K562 (cell line): ENCODE results near the gene PRKACB. TPM values are rescaled to one million over a fixed set of nuclear protein-coding genes. Genes with fewer than 3 reads are reported as not detected.

Experiments used
- CBFA2T2 ChIP-seq: fragments of 450-650 bp; conservative IDR thresholded peaks from 2 replicates; pipeline ENCODE4 v1.6.1; 2017; ENCODE audit warnings: mild to moderate bottlenecking
- CXXC5 ChIP-seq: fragments of 250-450 bp; sonication (Bioruptor Pico); IDR thresholded peaks from 2 replicates; pipeline ENCODE4 v1.8.0; 2022; ENCODE audit warnings: inconsistent platforms, mild to moderate bottlenecking, moderate library complexity
- DNMT1 ChIP-seq: fragments of 450-650 bp; IDR thresholded peaks from 2 replicates; pipeline ENCODE4 v1.6.1; 2016; ENCODE audit warnings: antibody characterized with exemption, mild to moderate bottlenecking
- GABPA ChIP-seq: fragments of 200-800 bp; sonication (Bioruptor generic); conservative IDR thresholded peaks from 2 replicates; pipeline ENCODE4 v1.6.1; 2016; ENCODE audit warnings: low read depth, missing genetic modification characterization, missing compliant biosample characterization
- HNRNPK ChIP-seq: fragments of 200-400 bp; formaldehyde crosslinking; IDR thresholded peaks from one replicate; pipeline ENCODE4 v1.6.1; 2018; ENCODE audit warnings: mild to moderate bottlenecking, low read depth, low read length; ENCODE audit not compliant: poor library complexity, severe bottlenecking
- MAFG ChIP-seq: fragments of 450-650 bp; conservative IDR thresholded peaks from 2 replicates; pipeline ENCODE4 v1.6.1; 2016; ENCODE audit warnings: missing genetic modification characterization, missing compliant biosample characterization
- MTA2 ChIP-seq: fragments of 450-650 bp; IDR thresholded peaks from 2 replicates; pipeline ENCODE4 v1.6.1; 2016; ENCODE audit warnings: low read depth
- POLR2AphosphoS2 ChIP-seq: IDR thresholded peaks from 2 replicates; pipeline ENCODE4 v1.6.1; 2012; ENCODE audit warnings: low read length, improper control_type of control experiment
- RFX5 ChIP-seq: IDR thresholded peaks from 2 replicates; pipeline ENCODE4 v1.6.1; 2011; ENCODE audit warnings: low read depth, mild to moderate bottlenecking, improper control_type of control experiment, low read length
- SNRNP70 ChIP-seq: fragments of 200-400 bp; formaldehyde crosslinking; optimal IDR thresholded peaks from 2 replicates; pipeline ENCODE3; 2017; ENCODE audit warnings: low read depth, low read length
- SREBF1 ChIP-seq: fragments of 150-350 bp; IDR thresholded peaks from 2 replicates; pipeline ENCODE4 v1.6.1; 2014; ENCODE audit warnings: antibody characterized with exemption, low read depth, low read length, borderline replicate concordance
- TBL1XR1 ChIP-seq, 2 experiments: IDR thresholded peaks; 2 replicates each; pipeline ENCODE4 v1.6.1; 2012; ENCODE audit warnings: improper control_type of control experiment in 2 of 2, low read length in 2 of 2, mild to moderate bottlenecking in 1 of 2
- TCF7L2 ChIP-seq: fragments of 150-350 bp; IDR thresholded peaks from 2 replicates; pipeline ENCODE4 v1.6.1; 2016; ENCODE audit warnings: low read depth, mild to moderate bottlenecking, low read length, moderate library complexity
- XRCC5 ChIP-seq: fragments of 200-400 bp; formaldehyde crosslinking; IDR thresholded peaks from 2 replicates; pipeline ENCODE4 v1.6.1; 2017; ENCODE audit warnings: low read depth, mild to moderate bottlenecking, low read length
- YBX1 ChIP-seq: fragments of 450-650 bp; IDR thresholded peaks from 2 replicates; pipeline ENCODE4 v1.7.1; 2016; ENCODE audit warnings: mild to moderate bottlenecking
- ZC3H11A ChIP-seq: IDR thresholded peaks from 2 replicates; pipeline ENCODE4 v1.6.1; 2012; ENCODE audit warnings: low read depth, low read length, improper control_type of control experiment
- ZFP36 ChIP-seq: fragments of 150-350 bp; IDR thresholded peaks from 2 replicates; pipeline ENCODE4 v1.6.1; 2018; ENCODE audit warnings: low read length, low read depth; ENCODE audit not compliant: partially characterized antibody
- ZNF239 ChIP-seq: fragments of 250-450 bp; sonication (Bioruptor Pico); IDR thresholded peaks from 2 replicates; pipeline ENCODE4 v1.4.0; 2020; ENCODE audit warnings: mild to moderate bottlenecking
- ZNF347 ChIP-seq: fragments of 450-650 bp; formaldehyde crosslinking; IDR thresholded peaks from 2 replicates; pipeline ENCODE4 v1.4.0; 2020; ENCODE audit warnings: low read depth, mild to moderate bottlenecking, moderate library complexity
- polyA plus RNA-seq, 8 experiments: library from polyadenylated mRNA; depleted of rRNA in 4 of 8; stranded (reverse) in 5 of 8; unstranded in 3 of 8; fragments of >200 nt; fragmentation: Nextera tagmentation in 2 of 8; fragmentation: Illumina TruSeq in 1 of 8; extraction: Ambion mirVana in 2 of 8; extraction: Trizol in 1 of 8; gene quantifications; 2 replicates each; pipeline versions ENCODE4 v1.2.1 to v1.2.3, GENCODE V29; 2011 to 2014; ENCODE audit warnings: inconsistent platforms in 1 of 8, missing spikeins in 1 of 8
- total RNA-seq, 7 experiments: library from RNA; depleted of rRNA in 6 of 7; stranded (reverse); fragments of >200 nt in 6 of 7; fragmentation: Illumina TruSeq in 2 of 7; extraction: Trizol in 2 of 7; gene quantifications; 2 replicates each; pipeline versions ENCODE4 v1.2.1 to v1.2.3, GENCODE V29; 2011 to 2021; ENCODE audit warnings: low replicate concordance in 1 of 7
- TF ChIP-seq, protein P1 (sequence below): fragments of 250-450 bp; sonication (Bioruptor Pico); IDR thresholded peaks from 2 replicates; pipeline ENCODE4 v1.5.0; 2021
- TF ChIP-seq, protein P2 (sequence below), 2 experiments: fragments of 450-650 bp; IDR thresholded peaks; 2 replicates each; pipeline ENCODE4 v1.6.1; 2016
- TF ChIP-seq, protein P3 (sequence below): fragments of 450-650 bp; formaldehyde crosslinking; conservative IDR thresholded peaks from 2 replicates; pipeline ENCODE4 v1.4.0; 2022; ENCODE audit warnings: mild to moderate bottlenecking, missing genetic modification characterization
- TF ChIP-seq, protein P4 (sequence below): fragments of 150-350 bp; IDR thresholded peaks from 2 replicates; pipeline ENCODE4 v1.6.1; 2014; ENCODE audit warnings: low read depth, mild to moderate bottlenecking, low read length, borderline replicate concordance

Gene PRKACB
- total and polyA plus RNA-seq, 9 of the 15 experiments (the other 6 are each of a cell fraction or from before 2014, with no cell fraction given): 1.1 to 5.2 (median 2.8) TPM

DNA sequence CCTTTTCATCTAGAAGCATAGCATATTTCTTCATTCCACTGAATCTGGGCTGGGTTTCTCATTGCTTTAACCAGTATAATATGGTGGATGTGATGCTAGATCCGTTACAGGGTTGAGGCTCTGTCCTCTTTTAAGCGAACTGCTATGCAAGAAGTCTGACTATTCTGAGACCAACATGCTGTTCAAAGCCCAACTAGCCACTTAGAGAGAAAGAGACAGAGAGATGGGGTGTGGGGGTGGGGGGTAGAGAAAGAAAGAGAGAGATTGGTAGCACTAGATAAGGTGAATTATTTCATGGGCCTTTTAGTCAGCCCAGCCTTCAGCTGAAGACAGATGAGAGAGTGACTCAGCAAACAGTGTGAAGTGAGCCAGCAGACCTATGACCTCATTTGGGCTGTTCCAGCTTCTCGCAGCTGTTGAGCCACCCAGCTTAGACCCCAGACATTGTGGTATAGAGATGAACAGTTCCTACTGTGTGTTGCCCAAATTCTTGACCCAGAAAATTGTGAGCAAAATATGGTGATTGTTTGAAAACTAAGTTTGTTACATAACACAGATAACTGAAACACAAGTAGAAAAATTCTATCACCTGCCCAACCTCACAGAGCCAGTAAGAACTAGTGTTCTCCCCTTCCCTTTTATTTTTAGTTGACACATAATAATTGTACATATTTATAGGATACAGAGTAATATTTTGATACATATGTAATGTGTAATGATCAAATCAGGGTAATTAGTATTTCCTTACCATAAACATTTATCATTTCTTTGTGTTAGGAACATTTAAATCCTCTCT is 40.7 kb upstream of the PRKACB start (continued):
- TF ChIP-seq, protein P1, sequence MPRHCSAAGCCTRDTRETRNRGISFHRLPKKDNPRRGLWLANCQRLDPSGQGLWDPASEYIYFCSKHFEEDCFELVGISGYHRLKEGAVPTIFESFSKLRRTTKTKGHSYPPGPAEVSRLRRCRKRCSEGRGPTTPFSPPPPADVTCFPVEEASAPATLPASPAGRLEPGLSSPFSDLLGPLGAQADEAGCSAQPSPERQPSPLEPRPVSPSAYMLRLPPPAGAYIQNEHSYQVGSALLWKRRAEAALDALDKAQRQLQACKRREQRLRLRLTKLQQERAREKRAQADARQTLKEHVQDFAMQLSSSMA (CRISPR knock-in tag): no peak
- peak; percentile 99 for TF ChIP-seq MAFG
- TF ChIP-seq ZNF347 (CRISPR knock-in tag): no peak
- TF ChIP-seq SREBF1: no peak; the same call in 1 of the 2 replicates
- TF ChIP-seq HNRNPK: no peak
- no peak for TF ChIP-seq DNMT1
- TF ChIP-seq CBFA2T2: peak; percentile 71
- no peak for TF ChIP-seq RFX5
- no peak for TF ChIP-seq YBX1
- TF ChIP-seq ZNF239 (CRISPR knock-in tag): peak; percentile 60
- no peak for TF ChIP-seq SNRNP70
- no peak for TF ChIP-seq POLR2AphosphoS2
- 0 out of 2 replicates have a peak, but pooled peaks have one; percentile 51 for TF ChIP-seq MTA2
- no peak for TF ChIP-seq ZC3H11A
- TF ChIP-seq ZFP36: no peak
- peak in 1 of 2 experiments; percentile 67; a peak in 1 of 4 replicates for TF ChIP-seq TBL1XR1 (IDR thresholded peaks at IDR 0.05; ENCODE audit: low read length in 2 of 2)
- TF ChIP-seq XRCC5: no peak
- TF ChIP-seq TCF7L2: no peak
- TF ChIP-seq, protein P2, sequence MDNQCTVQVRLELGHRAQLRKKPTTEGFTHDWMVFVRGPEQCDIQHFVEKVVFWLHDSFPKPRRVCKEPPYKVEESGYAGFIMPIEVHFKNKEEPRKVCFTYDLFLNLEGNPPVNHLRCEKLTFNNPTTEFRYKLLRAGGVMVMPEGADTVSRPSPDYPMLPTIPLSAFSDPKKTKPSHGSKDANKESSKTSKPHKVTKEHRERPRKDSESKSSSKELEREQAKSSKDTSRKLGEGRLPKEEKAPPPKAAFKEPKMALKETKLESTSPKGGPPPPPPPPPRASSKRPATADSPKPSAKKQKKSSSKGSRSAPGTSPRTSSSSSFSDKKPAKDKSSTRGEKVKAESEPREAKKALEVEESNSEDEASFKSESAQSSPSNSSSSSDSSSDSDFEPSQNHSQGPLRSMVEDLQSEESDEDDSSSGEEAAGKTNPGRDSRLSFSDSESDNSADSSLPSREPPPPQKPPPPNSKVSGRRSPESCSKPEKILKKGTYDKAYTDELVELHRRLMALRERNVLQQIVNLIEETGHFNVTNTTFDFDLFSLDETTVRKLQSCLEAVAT (IDR thresholded peaks at IDR 0.05): peak; percentile 14 to 67; a peak in 1 of 4 replicates
- TF ChIP-seq, protein P3, sequence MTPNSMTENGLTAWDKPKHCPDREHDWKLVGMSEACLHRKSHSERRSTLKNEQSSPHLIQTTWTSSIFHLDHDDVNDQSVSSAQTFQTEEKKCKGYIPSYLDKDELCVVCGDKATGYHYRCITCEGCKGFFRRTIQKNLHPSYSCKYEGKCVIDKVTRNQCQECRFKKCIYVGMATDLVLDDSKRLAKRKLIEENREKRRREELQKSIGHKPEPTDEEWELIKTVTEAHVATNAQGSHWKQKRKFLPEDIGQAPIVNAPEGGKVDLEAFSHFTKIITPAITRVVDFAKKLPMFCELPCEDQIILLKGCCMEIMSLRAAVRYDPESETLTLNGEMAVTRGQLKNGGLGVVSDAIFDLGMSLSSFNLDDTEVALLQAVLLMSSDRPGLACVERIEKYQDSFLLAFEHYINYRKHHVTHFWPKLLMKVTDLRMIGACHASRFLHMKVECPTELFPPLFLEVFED (CRISPR knock-in tag): no peak
- TF ChIP-seq GABPA: 0 out of 2 replicates have a peak, but pooled peaks have one; percentile 21
- peak; percentile 62 for TF ChIP-seq CXXC5 (CRISPR knock-in tag)
- TF ChIP-seq, protein P4, sequence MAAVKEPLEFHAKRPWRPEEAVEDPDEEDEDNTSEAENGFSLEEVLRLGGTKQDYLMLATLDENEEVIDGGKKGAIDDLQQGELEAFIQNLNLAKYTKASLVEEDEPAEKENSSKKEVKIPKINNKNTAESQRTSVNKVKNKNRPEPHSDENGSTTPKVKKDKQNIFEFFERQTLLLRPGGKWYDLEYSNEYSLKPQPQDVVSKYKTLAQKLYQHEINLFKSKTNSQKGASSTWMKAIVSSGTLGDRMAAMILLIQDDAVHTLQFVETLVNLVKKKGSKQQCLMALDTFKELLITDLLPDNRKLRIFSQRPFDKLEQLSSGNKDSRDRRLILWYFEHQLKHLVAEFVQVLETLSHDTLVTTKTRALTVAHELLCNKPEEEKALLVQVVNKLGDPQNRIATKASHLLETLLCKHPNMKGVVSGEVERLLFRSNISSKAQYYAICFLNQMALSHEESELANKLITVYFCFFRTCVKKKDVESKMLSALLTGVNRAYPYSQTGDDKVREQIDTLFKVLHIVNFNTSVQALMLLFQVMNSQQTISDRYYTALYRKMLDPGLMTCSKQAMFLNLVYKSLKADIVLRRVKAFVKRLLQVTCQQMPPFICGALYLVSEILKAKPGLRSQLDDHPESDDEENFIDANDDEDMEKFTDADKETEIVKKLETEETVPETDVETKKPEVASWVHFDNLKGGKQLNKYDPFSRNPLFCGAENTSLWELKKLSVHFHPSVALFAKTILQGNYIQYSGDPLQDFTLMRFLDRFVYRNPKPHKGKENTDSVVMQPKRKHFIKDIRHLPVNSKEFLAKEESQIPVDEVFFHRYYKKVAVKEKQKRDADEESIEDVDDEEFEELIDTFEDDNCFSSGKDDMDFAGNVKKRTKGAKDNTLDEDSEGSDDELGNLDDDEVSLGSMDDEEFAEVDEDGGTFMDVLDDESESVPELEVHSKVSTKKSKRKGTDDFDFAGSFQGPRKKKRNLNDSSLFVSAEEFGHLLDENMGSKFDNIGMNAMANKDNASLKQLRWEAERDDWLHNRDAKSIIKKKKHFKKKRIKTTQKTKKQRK: no peak
